ENCODE data around the gene TATDN2. TPM values are rescaled to one million over a fixed set of nuclear protein-coding genes. Genes with fewer than 3 reads are reported as not detected.

The TATDN2 gene
- total and polyA plus RNA-seq, 2 experiments from 2014 or later, result 4.8 to 19.1 TPM

GRCh38 chr3:10274601-10275000, 26.3 kb downstream of the TATDN2 start (continued):
- TF ChIP-seq EZH2phosphoT487 (IDR thresholded peaks at IDR 0.05; ENCODE audit: unreplicated experiment) (no peak), ZNF114 (CRISPR knock-in tag; IDR thresholded peaks at IDR 0.05) (no peak), CREB1 (CRISPR knock-in tag; IDR thresholded peaks at IDR 0.05; ENCODE audit: low read depth) (no peak), STAT1 (IDR thresholded peaks at IDR 0.05; ENCODE audit: unreplicated experiment) (no peak), ZNF331 (CRISPR knock-in tag; IDR thresholded peaks at IDR 0.05; ENCODE audit: low read depth) (no peak)
- TF ChIP-seq, protein P1, sequence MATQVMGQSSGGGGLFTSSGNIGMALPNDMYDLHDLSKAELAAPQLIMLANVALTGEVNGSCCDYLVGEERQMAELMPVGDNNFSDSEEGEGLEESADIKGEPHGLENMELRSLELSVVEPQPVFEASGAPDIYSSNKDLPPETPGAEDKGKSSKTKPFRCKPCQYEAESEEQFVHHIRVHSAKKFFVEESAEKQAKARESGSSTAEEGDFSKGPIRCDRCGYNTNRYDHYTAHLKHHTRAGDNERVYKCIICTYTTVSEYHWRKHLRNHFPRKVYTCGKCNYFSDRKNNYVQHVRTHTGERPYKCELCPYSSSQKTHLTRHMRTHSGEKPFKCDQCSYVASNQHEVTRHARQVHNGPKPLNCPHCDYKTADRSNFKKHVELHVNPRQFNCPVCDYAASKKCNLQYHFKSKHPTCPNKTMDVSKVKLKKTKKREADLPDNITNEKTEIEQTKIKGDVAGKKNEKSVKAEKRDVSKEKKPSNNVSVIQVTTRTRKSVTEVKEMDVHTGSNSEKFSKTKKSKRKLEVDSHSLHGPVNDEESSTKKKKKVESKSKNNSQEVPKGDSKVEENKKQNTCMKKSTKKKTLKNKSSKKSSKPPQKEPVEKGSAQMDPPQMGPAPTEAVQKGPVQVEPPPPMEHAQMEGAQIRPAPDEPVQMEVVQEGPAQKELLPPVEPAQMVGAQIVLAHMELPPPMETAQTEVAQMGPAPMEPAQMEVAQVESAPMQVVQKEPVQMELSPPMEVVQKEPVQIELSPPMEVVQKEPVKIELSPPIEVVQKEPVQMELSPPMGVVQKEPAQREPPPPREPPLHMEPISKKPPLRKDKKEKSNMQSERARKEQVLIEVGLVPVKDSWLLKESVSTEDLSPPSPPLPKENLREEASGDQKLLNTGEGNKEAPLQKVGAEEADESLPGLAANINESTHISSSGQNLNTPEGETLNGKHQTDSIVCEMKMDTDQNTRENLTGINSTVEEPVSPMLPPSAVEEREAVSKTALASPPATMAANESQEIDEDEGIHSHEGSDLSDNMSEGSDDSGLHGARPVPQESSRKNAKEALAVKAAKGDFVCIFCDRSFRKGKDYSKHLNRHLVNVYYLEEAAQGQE (IDR thresholded peaks at IDR 0.05; ENCODE audit: unreplicated experiment), result no peak
- TF ChIP-seq, protein P2, sequence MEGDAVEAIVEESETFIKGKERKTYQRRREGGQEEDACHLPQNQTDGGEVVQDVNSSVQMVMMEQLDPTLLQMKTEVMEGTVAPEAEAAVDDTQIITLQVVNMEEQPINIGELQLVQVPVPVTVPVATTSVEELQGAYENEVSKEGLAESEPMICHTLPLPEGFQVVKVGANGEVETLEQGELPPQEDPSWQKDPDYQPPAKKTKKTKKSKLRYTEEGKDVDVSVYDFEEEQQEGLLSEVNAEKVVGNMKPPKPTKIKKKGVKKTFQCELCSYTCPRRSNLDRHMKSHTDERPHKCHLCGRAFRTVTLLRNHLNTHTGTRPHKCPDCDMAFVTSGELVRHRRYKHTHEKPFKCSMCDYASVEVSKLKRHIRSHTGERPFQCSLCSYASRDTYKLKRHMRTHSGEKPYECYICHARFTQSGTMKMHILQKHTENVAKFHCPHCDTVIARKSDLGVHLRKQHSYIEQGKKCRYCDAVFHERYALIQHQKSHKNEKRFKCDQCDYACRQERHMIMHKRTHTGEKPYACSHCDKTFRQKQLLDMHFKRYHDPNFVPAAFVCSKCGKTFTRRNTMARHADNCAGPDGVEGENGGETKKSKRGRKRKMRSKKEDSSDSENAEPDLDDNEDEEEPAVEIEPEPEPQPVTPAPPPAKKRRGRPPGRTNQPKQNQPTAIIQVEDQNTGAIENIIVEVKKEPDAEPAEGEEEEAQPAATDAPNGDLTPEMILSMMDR (conservative IDR thresholded peaks at IDR 0.05; ENCODE audit: low read depth in 2 of 2), result no peak

- Mint-ChIP-seq H3K9me3 (no peaks in the 10 kb centered on the region), H3K27me3 (ENCODE audit: insufficient read depth, low read depth, poor library complexity) (peaks cover 5% of the 10 kb centered on the region), H3K27ac (no peak overlapping the region), H3K4me3 (no peak overlapping the region), H3K36me3 (ENCODE audit: low read depth) (peaks cover 48% of the 10 kb centered on the region), H3K4me1 (no peaks in the 10 kb centered on the region; the same call in 2 of the 3 replicates)
- no peak overlapping the region for H3K27ac ChIP-seq (ENCODE audit: low read depth)
- TF ChIP-seq ZNF114 (CRISPR knock-in tag; IDR thresholded peaks at IDR 0.05) (no peak), JUNB (IDR thresholded peaks at IDR 0.05; ENCODE audit: unreplicated experiment) (no peak), EZH2 (IDR thresholded peaks at IDR 0.05; ENCODE audit: low read depth, unreplicated experiment) (no peak)
- TF ChIP-seq, protein P1 (IDR thresholded peaks at IDR 0.05; ENCODE audit: unreplicated experiment), result no peak
- TF ChIP-seq, protein P3, sequence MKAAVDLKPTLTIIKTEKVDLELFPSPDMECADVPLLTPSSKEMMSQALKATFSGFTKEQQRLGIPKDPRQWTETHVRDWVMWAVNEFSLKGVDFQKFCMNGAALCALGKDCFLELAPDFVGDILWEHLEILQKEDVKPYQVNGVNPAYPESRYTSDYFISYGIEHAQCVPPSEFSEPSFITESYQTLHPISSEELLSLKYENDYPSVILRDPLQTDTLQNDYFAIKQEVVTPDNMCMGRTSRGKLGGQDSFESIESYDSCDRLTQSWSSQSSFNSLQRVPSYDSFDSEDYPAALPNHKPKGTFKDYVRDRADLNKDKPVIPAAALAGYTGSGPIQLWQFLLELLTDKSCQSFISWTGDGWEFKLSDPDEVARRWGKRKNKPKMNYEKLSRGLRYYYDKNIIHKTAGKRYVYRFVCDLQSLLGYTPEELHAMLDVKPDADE (IDR thresholded peaks at IDR 0.05), result no peak
- no peak for ATAC-seq
- no peak overlapping the region for H3K4me3 ChIP-seq
- H2AFZ ChIP-seq, result no peak overlapping the region
- no peaks in the 10 kb centered on the region for H3K9me2 ChIP-seq (ENCODE audit: insufficient read depth)
- no peak overlapping the region for H3K4me2 ChIP-seq
- H3K36me3 ChIP-seq (ENCODE audit: insufficient read depth), result peaks cover 10% of the 10 kb centered on the region; the same call in 1 of the 2 replicates
- peaks cover 9% of the 10 kb centered on the region; the same call in 1 of the 2 replicates for H4K20me1 ChIP-seq (replicated peaks; ENCODE audit: insufficient read depth)
- H3K4me1 ChIP-seq (ENCODE audit: insufficient read depth), result no peaks in the 10 kb centered on the region
- DNase-seq (ENCODE audit: low spot score), result no peak
- H3K79me2 ChIP-seq (replicated peaks; ENCODE audit: insufficient read depth), result peaks cover 31% of the 10 kb centered on the region
- no peaks in the 10 kb centered on the region for H3F3A ChIP-seq (replicated peaks; ENCODE audit: low read depth)
- no peaks in the 10 kb centered on the region for H3K27me3 ChIP-seq (ENCODE audit: insufficient read depth)
Measured at GRCh38 chr3:10277115-10277625, 28.9 kb downstream of the TATDN2 start.

Measured in GM23338 (cell line).